Regular cardiac myocyte (primary cell): ENCODE results near the gene ZNHIT2. TPM values are rescaled to one million over a fixed set of nuclear protein-coding genes. Genes with fewer than 3 reads are reported as not detected.

ENCODE experiments used
- total RNA-seq: library from RNA; depleted of rRNA; stranded (reverse); fragments of >200 nt; gene quantifications from 2 replicates; pipeline ENCODE4 v1.2.3, GENCODE V29; 2014

The ZNHIT2 gene
- 8.2 and 14.8 TPM in 2 replicates for total RNA-seq

GRCh38 chr11:65117206-65118096 lies at the start of gene ZNHIT2:
ZNHIT2 (minus strand) TSS chr11:65117701; CDS start chr11:65117653, 48 bp downstream.

DNA sequence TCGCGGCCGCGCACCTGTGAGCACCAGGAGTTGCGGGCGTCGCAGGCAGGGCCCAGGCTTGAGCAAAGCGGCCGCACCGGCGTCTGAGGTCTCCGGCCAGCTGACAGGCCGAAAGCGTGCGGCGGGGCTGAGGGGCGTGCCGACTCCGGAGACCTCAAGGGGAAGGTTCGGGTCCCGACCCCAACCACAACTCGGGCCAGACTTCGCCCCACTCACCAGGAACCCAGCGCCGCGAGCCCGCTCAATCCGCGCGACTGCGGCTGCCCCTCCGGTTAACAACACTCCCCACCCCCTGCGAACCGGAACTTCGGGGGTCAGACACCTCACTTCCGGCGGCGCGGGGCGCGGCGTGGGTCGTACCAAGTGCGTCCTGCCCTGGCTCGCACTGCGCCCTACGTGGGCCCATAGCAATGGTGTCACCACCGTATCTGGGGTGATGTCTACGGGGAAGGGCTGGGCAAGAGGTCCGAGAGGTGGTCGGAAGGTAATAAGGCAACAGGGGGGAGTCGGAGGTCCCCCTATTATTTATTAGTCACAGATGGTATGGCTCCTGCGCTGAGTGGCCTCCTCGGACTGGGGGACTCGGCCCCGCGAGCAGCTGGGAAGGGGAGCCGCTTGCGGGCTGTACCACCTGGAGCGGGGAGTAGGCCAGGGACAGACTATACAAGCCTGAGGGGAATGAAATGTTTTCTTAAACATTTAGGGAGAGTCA lies 16.9 kb upstream of the ZNHIT2 start, which contains the start of gene SYVN1:
Gene SYVN1 (minus strand): TSS at position 280 of the 712 bp plus-strand sequence. CDS start 918 bp downstream, outside the sequence.

DNA sequence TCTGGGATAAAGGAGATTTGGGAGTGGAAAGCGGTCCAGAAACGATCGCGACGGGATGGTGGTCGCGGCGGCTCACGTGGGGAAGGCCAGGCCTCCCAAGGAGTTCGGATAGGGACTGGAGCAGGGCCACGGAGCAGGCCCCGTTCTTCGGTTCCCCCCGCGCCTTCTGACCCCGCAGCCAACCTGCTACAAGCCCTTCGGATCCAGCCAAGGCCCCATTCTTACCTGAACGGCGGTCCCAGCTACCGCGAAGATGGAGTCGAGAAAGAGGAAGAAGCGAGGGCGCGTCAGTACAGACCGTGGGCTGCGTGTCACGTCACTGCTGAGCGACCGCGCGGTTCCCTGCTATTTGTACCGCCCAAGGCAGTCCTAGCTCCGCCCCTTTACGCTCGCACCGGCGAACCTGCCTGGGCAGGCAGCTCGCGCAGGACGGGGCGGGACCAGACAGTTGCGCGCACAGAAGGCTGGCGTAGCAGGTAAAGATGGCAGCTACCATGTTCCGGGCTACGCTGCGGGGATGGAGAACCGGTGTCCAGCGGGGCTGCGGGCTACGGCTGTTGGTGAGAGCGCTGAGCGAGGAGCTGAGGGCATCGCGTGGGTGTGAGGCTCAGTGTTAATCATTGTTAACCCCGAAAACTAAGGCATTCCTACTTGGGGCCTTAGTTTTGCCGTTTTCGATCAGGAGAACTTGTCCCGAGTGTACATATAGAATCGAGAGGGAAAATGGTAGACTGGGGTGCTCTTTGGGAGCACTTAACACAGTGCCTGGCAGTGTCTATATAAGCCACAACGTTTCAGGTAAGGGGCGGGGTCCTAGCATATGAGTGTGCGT lies 4.6 kb upstream of the ZNHIT2 start, which contains the start of the genes FAU and MRPL49:
Gene FAU (minus strand): TSS at position 270 of the 832 bp plus-strand sequence. CDS start 321 bp downstream, outside the sequence.
Gene MRPL49 (plus strand): TSS at position 457 of the 832 bp plus-strand sequence. CDS start 26 bp downstream, at position 483.

DNA sequence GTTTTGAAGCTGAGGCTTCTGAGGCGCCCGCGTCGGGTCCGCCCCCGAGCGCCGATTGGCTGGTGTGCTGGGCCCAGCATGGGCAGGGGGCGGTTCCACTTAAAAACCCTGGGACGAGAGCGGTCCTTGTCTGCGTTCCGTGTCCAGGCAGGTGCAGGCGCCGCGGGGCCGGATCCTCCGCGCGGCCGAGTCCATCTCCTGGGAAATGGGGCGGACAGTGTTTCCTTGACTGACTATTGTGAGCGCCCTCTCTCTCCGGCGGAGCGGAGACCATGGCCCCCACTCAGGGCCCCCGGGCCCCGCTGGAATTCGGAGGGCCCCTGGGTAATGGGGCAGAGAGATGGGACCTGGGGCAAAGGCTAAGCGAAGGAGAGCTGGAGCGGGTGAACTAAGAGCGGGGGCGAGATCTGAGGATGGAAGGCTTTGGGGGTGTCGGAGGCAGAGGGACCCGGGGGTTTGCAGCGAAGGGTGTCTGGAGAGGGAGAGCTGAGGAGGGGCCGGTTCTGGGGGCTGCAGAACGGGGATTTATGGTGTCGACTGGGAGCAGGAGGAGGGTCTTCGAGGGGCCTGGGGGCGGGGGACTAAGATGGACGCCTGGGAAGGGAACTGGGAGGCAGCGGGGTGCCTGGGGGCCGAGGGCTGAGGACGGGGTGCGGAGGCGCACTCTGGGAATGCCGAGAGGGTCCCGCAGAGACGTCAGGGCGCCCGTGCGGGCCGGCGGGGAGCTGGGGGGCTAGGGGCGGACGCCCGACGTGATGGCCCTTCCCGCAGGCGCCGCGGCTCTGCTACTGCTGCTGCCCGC lies 5.6 kb downstream of the ZNHIT2 start, which contains the start of gene TM7SF2:
Gene TM7SF2 (plus strand): TSS at position 129 of the 802 bp plus-strand sequence. CDS start 144 bp downstream, at position 273.

GRCh38 chr11:65095974-65096806 lies 21.3 kb downstream of the ZNHIT2 start, which contains the start of gene VPS51:
VPS51 (plus strand) TSS chr11:65096214; CDS start chr11:65096251, 37 bp downstream.

GRCh38 chr11:65083834-65084597 lies 33.5 kb downstream of the ZNHIT2 start, which contains the start of the genes CDCA5 and ZFPL1:
CDCA5 (minus strand) TSS chr11:65084040; CDS start chr11:65083978, 62 bp downstream.
ZFPL1 (plus strand) TSS chr11:65084222; CDS start chr11:65084699, 477 bp downstream.

Other genes starting within 250 kb of the ZNHIT2 start
- gene EHD1, start 239.1 kb downstream of the ZNHIT2 start, total RNA-seq = 75.0 and 126 TPM in 2 replicates
- gene ATG2A, start 200.5 kb downstream of the ZNHIT2 start, total RNA-seq = 10.9 and 19.7 TPM in 2 replicates
- gene PPP2R5B, start 193.0 kb downstream of the ZNHIT2 start, total RNA-seq = 12.7 and 30.4 TPM in 2 replicates
- not detected in 2 replicates for gene GPHA2, start 181.8 kb downstream of the ZNHIT2 start, total RNA-seq
- gene MAJIN, start 145.6 kb downstream of the ZNHIT2 start, total RNA-seq = not detected in 2 replicates
- 0.28 and 0.77 TPM in 2 replicates for gene BATF2, start 120.7 kb downstream of the ZNHIT2 start, total RNA-seq
- 58.5 and 94.1 TPM in 2 replicates for gene ARL2, start 103.5 kb downstream of the ZNHIT2 start, total RNA-seq
- 7.9 and 8.4 TPM in 2 replicates for gene SNX15, start 90.3 kb downstream of the ZNHIT2 start, total RNA-seq
- gene SAC3D1, start 76.5 kb downstream of the ZNHIT2 start, total RNA-seq = 8.2 and 18.6 TPM in 2 replicates
- 16.9 and 21.4 TPM in 2 replicates for gene NAALADL1, start 59.1 kb downstream of the ZNHIT2 start, total RNA-seq
- gene CDCA5, start 33.7 kb downstream of the ZNHIT2 start, total RNA-seq = 1.1 and 13.4 TPM in 2 replicates
- gene ZFPL1, start 33.5 kb downstream of the ZNHIT2 start, total RNA-seq = 23.4 and 36.8 TPM in 2 replicates
- 120 and 121 TPM in 2 replicates for gene VPS51, start 21.5 kb downstream of the ZNHIT2 start, total RNA-seq
- 8.6 and 14.7 TPM in 2 replicates for gene TM7SF2, start 5.8 kb downstream of the ZNHIT2 start, total RNA-seq
- 204 and 252 TPM in 2 replicates for gene FAU, start 4.4 kb upstream of the ZNHIT2 start, total RNA-seq
- 52.9 and 54.7 TPM in 2 replicates for gene MRPL49, start 4.6 kb upstream of the ZNHIT2 start, total RNA-seq
- 12.4 and 15.1 TPM in 2 replicates for gene SYVN1, start 16.8 kb upstream of the ZNHIT2 start, total RNA-seq
- not detected in 2 replicates for gene SPDYC, start 52.5 kb upstream of the ZNHIT2 start, total RNA-seq
- 61.7 and 142 TPM in 2 replicates for gene CAPN1, start 64.2 kb upstream of the ZNHIT2 start, total RNA-seq
- gene POLA2, start 144.3 kb upstream of the ZNHIT2 start, total RNA-seq = 4.5 and 16.9 TPM in 2 replicates
- gene CDC42EP2, start 197.2 kb upstream of the ZNHIT2 start, total RNA-seq = 10.9 and 18.3 TPM in 2 replicates
- gene DPF2, start 216.2 kb upstream of the ZNHIT2 start, total RNA-seq = 27.9 and 29.9 TPM in 2 replicates
- under 0.01 and 0.19 TPM in 2 replicates for gene TIGD3, start 237.1 kb upstream of the ZNHIT2 start, total RNA-seq